IgD-negative memory B cell (primary cell): ENCODE measurements around the gene MTCL1. TPM values are rescaled to one million over a fixed set of nuclear protein-coding genes. Genes with fewer than 3 reads are reported as not detected.

ENCODE experiments used
- H3K27ac Mint-ChIP-seq, 3 donors: one replicate each; pipeline ENCODE4 v1.8.0; 2020 to 2022; ENCODE audit warnings: mild to moderate bottlenecking in 3 of 3, mixed read lengths in 3 of 3, moderate library complexity in 1 of 3
- H3K27me3 Mint-ChIP-seq: one replicate; pipeline ENCODE4 v1.8.0; 2021; ENCODE audit warnings: mixed read lengths
- H3K36me3 Mint-ChIP-seq: one replicate; pipeline ENCODE4 v1.8.0; 2020; ENCODE audit warnings: mild to moderate bottlenecking, mixed read lengths
- H3K4me1 Mint-ChIP-seq, 3 donors: one replicate each; pipeline ENCODE4 v1.8.0; 2020 to 2022; ENCODE audit warnings: mixed read lengths in 3 of 3, mild to moderate bottlenecking in 1 of 3
- H3K4me3 Mint-ChIP-seq, 4 donors: one replicate each; pipeline ENCODE4 v1.8.0; 2020 to 2022; ENCODE audit warnings: mild to moderate bottlenecking in 4 of 4, mixed read lengths in 4 of 4, moderate library complexity in 3 of 4
- H3K9me3 Mint-ChIP-seq, 3 donors: one replicate each; pipeline ENCODE4 v1.8.0; 2020 to 2021; ENCODE audit warnings: mixed read lengths in 3 of 3, mild to moderate bottlenecking in 1 of 3
- polyA plus RNA-seq: library from polyadenylated mRNA; unstranded; fragments of 300-500 nt; fragmentation: Illumina TruSeq; gene quantifications from one replicate; pipeline ENCODE4 v1.2.3, GENCODE V29; 2021

MTCL1 gene
- polyA plus RNA-seq, 1 donor from 2014 or later = 0.28 TPM

- no peaks in the 10 kb centered on the region for H3K9me3 Mint-ChIP-seq
- no peak overlapping the region for H3K27ac Mint-ChIP-seq
- H3K4me3 Mint-ChIP-seq = peak overlapping the region in 1 of 4 donors; percentile 38
- peaks cover 0 to 7% (median 6%) of the 10 kb centered on the region in 3 donors for H3K4me1 Mint-ChIP-seq
- H3K27me3 Mint-ChIP-seq = no peaks in the 10 kb centered on the region
- H3K36me3 Mint-ChIP-seq = peaks cover 11% of the 10 kb centered on the region
These were observed 27.3 kb downstream of the MTCL1 start for GRCh38 chr18:8732442-8733360.

GRCh38 chr18:8734496-8734895 is 29.1 kb downstream of the MTCL1 start:
- Mint-ChIP-seq H3K4me1 (peaks cover 3 to 7% (median 4%) of the 10 kb centered on the region in 3 donors), H3K4me3 (no peak overlapping the region), H3K27ac (no peak overlapping the region), H3K9me3 (peaks cover 0 to 2% (median 0%) of the 10 kb centered on the region in 3 donors), H3K36me3 (peaks cover 8% of the 10 kb centered on the region), H3K27me3 (peaks cover 1% of the 10 kb centered on the region)

GRCh38 chr18:8735274-8735673 is 29.9 kb downstream of the MTCL1 start:
- Mint-ChIP-seq H3K4me1 (peaks cover 4 to 7% (median 5%) of the 10 kb centered on the region in 3 donors), H3K4me3 (no peak overlapping the region)

GRCh38 chr18:8741117-8741516 is 35.8 kb downstream of the MTCL1 start:
- no peak overlapping the region for H3K27ac Mint-ChIP-seq
- H3K27me3 Mint-ChIP-seq = peaks cover 1% of the 10 kb centered on the region
- peaks cover 9% of the 10 kb centered on the region for H3K36me3 Mint-ChIP-seq
- peak overlapping the region in 1 of 4 donors; percentile 47 for H3K4me3 Mint-ChIP-seq
- H3K9me3 Mint-ChIP-seq = peaks cover 2 to 7% (median 4%) of the 10 kb centered on the region in 3 donors
- peaks cover 16 to 18% (median 16%) of the 10 kb centered on the region in 3 donors for H3K4me1 Mint-ChIP-seq

More at GRCh38 chr18:8735274-8735673, 29.9 kb downstream of the MTCL1 start:
- Mint-ChIP-seq H3K27ac (no peak overlapping the region), H3K27me3 (peaks cover 1% of the 10 kb centered on the region), H3K9me3 (peaks cover 0 to 2% (median 0%) of the 10 kb centered on the region in 3 donors), H3K36me3 (peaks cover 8% of the 10 kb centered on the region)

GRCh38 chr18:8741532-8741931 is 36.2 kb downstream of the MTCL1 start:
- peak overlapping the region in 1 of 4 donors; percentile 47 for H3K4me3 Mint-ChIP-seq
- peaks cover 16 to 18% (median 17%) of the 10 kb centered on the region in 3 donors for H3K4me1 Mint-ChIP-seq
- H3K36me3 Mint-ChIP-seq = peaks cover 9% of the 10 kb centered on the region
- H3K9me3 Mint-ChIP-seq = peaks cover 2 to 7% (median 4%) of the 10 kb centered on the region in 3 donors
- no peak overlapping the region for H3K27ac Mint-ChIP-seq
- peaks cover 1% of the 10 kb centered on the region for H3K27me3 Mint-ChIP-seq

GRCh38 chr18:8742387-8743361 is 37.3 kb downstream of the MTCL1 start:
- peaks cover 16 to 20% (median 18%) of the 10 kb centered on the region in 3 donors for H3K4me1 Mint-ChIP-seq
- peak overlapping the region in 2 of 3 donors; percentile 31 to 50 for H3K27ac Mint-ChIP-seq
- peaks cover 1% of the 10 kb centered on the region for H3K27me3 Mint-ChIP-seq
- H3K9me3 Mint-ChIP-seq = peaks cover 4 to 7% (median 4%) of the 10 kb centered on the region in 3 donors
- H3K4me3 Mint-ChIP-seq = peak overlapping the region in 1 of 4 donors; percentile 81
- peaks cover 6% of the 10 kb centered on the region for H3K36me3 Mint-ChIP-seq

- Mint-ChIP-seq H3K36me3 (peaks cover 5% of the 10 kb centered on the region), H3K27me3 (no peaks in the 10 kb centered on the region), H3K4me1 (peaks cover 13 to 15% (median 13%) of the 10 kb centered on the region in 3 donors), H3K9me3 (peaks cover 2 to 7% (median 4%) of the 10 kb centered on the region in 3 donors), H3K4me3 (no peak overlapping the region), H3K27ac (no peak overlapping the region)
These were observed 38.7 kb downstream of the MTCL1 start for GRCh38 chr18:8744038-8744437.

GRCh38 chr18:8744656-8745055 is 39.3 kb downstream of the MTCL1 start:
- Mint-ChIP-seq H3K27ac (no peak overlapping the region), H3K4me3 (no peak overlapping the region)

GRCh38 chr18:8745355-8746014 is 40.1 kb downstream of the MTCL1 start:
- Mint-ChIP-seq H3K27ac (no peak overlapping the region), H3K9me3 (peaks cover 2 to 7% (median 4%) of the 10 kb centered on the region in 3 donors), H3K27me3 (no peaks in the 10 kb centered on the region), H3K36me3 (peaks cover 5% of the 10 kb centered on the region), H3K4me3 (peak overlapping the region in 1 of 4 donors; percentile 36), H3K4me1 (peaks cover 11 to 13% (median 13%) of the 10 kb centered on the region in 3 donors)

More at GRCh38 chr18:8744656-8745055, 39.3 kb downstream of the MTCL1 start:
- Mint-ChIP-seq H3K36me3 (peaks cover 5% of the 10 kb centered on the region), H3K4me1 (peaks cover 13% of the 10 kb centered on the region in 3 donors), H3K9me3 (peaks cover 2 to 7% (median 4%) of the 10 kb centered on the region in 3 donors), H3K27me3 (no peaks in the 10 kb centered on the region)

- Mint-ChIP-seq H3K4me1 (peaks cover 11 to 13% (median 13%) of the 10 kb centered on the region in 3 donors), H3K27ac (no peak overlapping the region), H3K36me3 (peaks cover 1% of the 10 kb centered on the region), H3K4me3 (peak overlapping the region in 1 of 4 donors; percentile 22), H3K27me3 (no peaks in the 10 kb centered on the region), H3K9me3 (peaks cover 0 to 3% (median 2%) of the 10 kb centered on the region in 3 donors)
These were observed 42.1 kb downstream of the MTCL1 start for GRCh38 chr18:8747440-8747937.

GRCh38 chr18:8749492-8749891 is 44.1 kb downstream of the MTCL1 start:
- H3K4me1 Mint-ChIP-seq = peaks cover 13% of the 10 kb centered on the region in 3 donors
- H3K4me3 Mint-ChIP-seq = peak overlapping the region in 1 of 4 donors; percentile 25
- H3K27me3 Mint-ChIP-seq = no peaks in the 10 kb centered on the region
- peaks cover 3% of the 10 kb centered on the region for H3K36me3 Mint-ChIP-seq
- H3K27ac Mint-ChIP-seq = no peak overlapping the region
- H3K9me3 Mint-ChIP-seq = peaks cover 0 to 2% (median 0%) of the 10 kb centered on the region in 3 donors

GRCh38 chr18:8750954-8751415 is 45.6 kb downstream of the MTCL1 start:
- Mint-ChIP-seq H3K27ac (peak overlapping the region in 1 of 3 donors; percentile 40), H3K4me3 (no peak overlapping the region), H3K27me3 (peaks cover 4% of the 10 kb centered on the region), H3K9me3 (peaks cover 0 to 2% (median 0%) of the 10 kb centered on the region in 3 donors), H3K4me1 (peaks cover 13 to 17% (median 16%) of the 10 kb centered on the region in 3 donors), H3K36me3 (peaks cover 1% of the 10 kb centered on the region)

GRCh38 chr18:8751692-8752091 is 46.3 kb downstream of the MTCL1 start:
- no peak overlapping the region for H3K4me3 Mint-ChIP-seq
- H3K9me3 Mint-ChIP-seq = peaks cover 0 to 2% (median 0%) of the 10 kb centered on the region in 3 donors
- peaks cover 4% of the 10 kb centered on the region for H3K27me3 Mint-ChIP-seq
- H3K36me3 Mint-ChIP-seq = peaks cover 1% of the 10 kb centered on the region
- peak overlapping the region in 1 of 3 donors; percentile 40 for H3K27ac Mint-ChIP-seq
- H3K4me1 Mint-ChIP-seq = peaks cover 13 to 17% (median 16%) of the 10 kb centered on the region in 3 donors
